ENCODE results near the gene SYNE1.

- TF ChIP-seq POLR2A (IDR thresholded peaks at IDR 0.05) (no peak), CTCF (IDR thresholded peaks at IDR 0.05) (no peak), EP300 (IDR thresholded peaks at IDR 0.05) (no peak)
Measured at GRCh38 chr6:152207915-152208714, 429.0 kb downstream of the SYNE1 start.

Data from ovary (tissue), 3 donors.